Glomerular endothelial cell (primary cell): ENCODE results near the gene CDH5. TPM values are rescaled to one million over a fixed set of nuclear protein-coding genes. Genes with fewer than 3 reads are reported as not detected.
"Not testable (repeated sequence)": the region's sequence is repeated elsewhere in the genome, so short reads cannot be mapped to it uniquely, and the experiment has no call there.

Experiments
- DNase-seq: peaks from one replicate; pipeline ENCODE4 v3.0.0-alpha.2; 2011; ENCODE audit warnings: low read depth, low spot score; ENCODE audit errors: extremely low read depth
- total RNA-seq: library from RNA; depleted of rRNA; stranded (reverse); fragments of >200 nt; gene quantifications from 2 replicates; pipeline ENCODE4 v1.2.3, GENCODE V29; 2015

The CDH5 gene
- total RNA-seq, 1 donor from 2014 or later: 1,752 TPM

DNA sequence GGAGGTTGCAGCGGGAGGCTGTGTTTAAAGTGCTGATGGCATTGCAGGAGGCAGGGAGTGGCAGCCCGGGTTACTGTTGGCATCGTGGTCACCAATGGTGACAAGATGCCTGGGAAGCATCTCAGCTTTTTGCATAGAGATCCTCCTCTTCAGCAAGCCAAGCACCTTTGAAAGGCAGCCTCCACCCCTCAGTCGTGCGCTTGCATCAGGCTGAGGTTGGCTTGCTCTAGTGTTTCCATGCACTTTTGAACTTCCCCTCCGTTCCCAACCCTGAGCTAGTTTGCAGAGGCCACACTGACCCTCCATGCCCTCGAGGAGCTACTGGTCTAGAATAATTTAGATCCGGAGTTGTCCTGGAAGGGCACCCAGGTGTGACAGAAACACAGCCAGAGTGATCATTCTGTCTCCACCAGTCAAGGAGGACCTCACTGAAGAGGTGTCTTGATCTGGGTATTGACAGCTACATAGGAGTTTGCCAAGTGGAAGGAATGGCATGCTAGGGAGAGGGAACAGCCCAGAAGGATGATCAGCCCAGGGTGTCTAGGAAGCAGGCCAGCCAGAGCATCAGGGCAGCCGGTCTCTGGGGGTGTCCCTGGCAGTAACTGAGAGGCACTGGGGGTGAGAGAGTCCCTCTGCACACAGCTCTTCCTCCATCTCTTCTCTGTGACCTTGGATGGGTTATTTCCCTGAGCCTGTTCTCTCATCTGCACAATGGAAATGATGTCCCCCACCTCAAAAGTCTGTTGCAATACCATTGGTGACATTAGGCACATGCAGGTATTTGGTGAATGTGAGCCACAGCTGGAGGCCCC is 68.3 kb downstream of the CDH5 start:
- no peak for DNase-seq

GRCh38 chr16:66435896-66436295 is 69.4 kb downstream of the CDH5 start:
- no peak for DNase-seq

- no peak for DNase-seq
These were observed 71.0 kb downstream of the CDH5 start for GRCh38 chr16:66437391-66437945.

DNA sequence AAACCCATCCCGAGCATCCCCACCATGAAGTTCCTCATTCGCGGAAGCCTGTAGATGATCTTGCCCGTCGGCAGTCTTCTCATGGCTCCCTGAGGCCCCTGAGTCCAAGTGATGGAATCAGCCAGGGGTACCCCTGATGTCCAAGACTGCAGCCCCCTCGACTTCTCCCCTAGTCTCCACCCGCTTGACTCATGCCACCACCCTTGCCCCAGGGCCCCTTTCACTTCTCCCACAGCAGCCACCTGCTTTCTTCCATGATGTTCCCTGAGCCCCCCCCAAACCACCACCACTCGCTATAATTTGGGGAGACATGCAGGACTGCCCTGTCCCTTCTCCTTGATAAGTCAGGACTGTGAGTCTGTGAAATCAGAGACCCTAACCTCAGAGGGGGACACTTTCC is 72.0 kb downstream of the CDH5 start:
- DNase-seq: no peak

DNA sequence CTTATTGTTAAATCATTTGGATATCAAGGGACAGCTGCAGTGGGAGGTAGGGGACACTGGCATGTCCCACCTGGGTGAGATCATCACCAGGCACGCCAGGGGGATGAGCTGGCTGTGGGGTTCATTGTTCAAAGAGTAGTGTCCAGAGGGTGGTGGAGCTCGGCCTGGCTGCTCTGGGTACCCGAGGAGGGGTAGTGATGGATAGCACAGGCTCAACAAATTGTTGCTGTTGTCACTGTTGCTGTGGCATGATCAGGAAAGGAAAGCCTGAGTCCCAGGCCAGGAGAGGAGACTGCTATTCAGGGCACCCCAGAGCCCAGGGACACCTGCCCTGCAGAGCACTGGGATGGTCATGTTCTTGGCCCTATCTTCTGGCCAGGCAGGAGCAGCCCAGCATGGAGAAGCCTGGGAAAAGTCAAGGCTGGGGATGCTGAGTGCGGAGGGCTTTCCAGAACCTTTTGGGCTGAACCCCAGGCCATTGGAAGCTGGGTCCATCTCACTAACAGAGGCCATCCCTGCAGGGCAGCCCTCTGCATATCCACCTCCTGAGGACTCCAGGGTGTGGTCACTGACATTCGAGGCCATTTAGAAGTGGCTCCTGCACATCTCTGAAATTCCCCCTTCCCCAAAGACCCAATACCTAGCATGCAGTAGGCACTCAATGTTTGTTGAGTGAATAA is 72.7 kb downstream of the CDH5 start:
- DNase-seq: no peak

GRCh38 chr16:66440271-66440802 is 73.8 kb downstream of the CDH5 start:
- DNase-seq: no peak

DNA sequence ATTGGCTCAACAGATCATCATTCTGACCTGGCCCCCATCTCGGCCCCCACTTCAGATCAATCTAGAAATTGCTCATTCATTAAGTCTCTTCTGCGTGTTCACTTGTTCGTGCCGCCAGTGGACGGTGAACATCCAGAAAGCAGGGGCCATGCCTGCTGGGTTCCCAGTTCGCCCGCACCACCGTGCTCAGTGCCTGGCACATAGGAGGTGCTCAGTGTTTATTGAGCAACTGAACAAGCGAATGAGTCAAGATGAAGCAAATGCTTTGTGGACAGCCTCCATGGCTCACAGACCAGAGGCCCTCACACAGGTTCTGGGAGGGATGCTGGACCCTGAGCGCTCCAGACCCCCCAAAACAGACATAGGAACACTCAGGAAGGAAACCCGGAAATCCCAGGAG is 74.5 kb downstream of the CDH5 start:
- DNase-seq: no peak

DNA sequence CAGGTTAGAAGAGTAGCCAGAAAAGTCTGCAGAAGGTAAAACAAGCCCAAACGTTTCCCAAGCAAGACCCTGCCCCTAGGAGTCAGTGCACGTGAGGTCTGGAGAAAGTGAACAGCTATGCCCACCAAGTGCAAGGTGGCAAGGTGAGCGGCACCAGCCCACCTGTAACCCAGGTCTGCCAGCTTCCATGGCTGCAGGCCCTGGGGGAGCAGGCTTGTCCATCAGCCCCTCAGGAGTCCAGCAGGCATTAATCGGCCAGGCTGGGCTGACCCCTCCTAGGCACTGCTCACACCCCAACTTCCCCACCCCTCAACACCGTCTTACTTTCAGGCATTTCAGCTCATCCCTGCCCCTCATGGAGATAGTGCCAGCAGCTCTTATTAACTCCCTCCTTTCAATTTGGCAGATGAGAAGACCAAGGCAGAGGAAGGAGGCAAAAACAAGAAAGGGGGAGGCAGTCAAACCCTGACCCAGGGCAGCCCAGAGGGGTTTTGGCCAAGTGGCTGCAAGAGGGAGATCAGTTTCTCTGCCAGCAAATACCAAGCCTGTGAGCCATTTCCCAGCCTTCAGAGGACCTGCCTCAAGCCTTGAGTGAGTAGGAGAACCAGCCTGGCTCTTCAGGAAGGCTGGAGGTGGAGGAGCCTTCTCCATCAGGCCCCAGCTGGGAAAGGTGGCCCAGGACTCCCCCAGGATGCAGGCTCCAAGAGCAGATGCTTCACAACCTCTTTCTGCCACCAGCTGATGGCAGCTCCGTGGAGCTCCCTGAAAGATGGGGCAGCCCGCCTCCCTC is 75.3 kb downstream of the CDH5 start:
- no peak for DNase-seq

GRCh38 chr16:66442502-66443268 is 76.2 kb downstream of the CDH5 start:
- DNase-seq: no peak

DNA sequence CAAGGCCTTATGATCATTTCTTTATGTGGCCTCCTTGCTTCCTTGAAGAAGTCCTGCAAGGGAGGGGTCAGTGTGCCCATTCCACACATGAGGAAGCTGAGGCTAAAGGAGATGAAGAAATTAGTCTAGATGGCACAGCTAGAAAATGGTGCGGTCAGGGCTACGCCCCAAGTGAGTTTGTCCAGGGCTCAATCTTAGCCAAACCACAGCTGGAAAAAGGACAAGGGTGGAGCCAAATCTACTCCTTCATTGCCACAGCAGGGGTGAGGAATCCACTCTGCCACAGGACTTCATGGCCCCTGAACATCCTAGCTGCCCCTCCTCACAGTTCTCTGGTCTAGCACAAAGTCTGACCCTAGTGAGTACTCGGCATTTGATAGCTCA is 76.8 kb downstream of the CDH5 start:
- no peak for DNase-seq

GRCh38 chr16:66444049-66444481 is 77.6 kb downstream of the CDH5 start:
- no peak for DNase-seq

DNA sequence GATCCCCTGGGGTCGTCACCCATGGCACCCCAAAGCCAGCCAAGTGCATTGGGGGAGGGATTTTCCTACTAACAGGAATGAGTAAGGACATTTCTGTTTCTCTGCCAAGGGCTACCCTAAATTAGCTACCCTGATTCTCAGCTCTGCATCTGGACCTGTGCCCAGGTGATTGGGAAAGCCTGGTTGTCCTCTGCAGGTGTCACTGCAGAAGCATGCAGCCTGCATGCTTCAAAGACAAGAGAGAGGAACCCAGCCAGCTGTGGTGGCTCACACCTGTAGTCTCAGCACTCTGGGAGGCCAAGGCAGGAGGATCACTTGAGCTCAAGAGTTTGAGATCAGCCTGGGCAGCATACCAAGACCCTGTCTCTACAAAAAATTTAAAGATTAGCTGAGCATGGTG is 80.2 kb downstream of the CDH5 start:
- no peak for DNase-seq

DNA sequence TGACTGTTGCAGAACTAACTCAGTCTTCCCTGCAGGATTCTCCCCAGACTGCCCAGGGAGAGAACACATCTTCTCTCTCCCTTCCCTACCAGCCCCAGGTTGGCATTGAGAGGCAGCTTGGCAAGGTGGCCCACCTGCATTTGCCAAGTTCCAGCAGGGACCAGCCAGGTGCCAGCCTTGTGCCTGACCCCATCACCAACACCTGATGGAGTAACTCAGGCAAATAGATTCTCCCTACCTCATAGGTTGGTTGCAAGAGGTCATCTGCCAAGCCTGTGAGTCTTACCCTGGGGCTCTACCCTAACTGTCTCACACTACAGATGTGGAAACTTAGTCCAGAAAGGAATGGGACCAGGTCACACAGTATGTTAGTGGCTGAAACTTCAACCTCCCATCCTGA is 81.0 kb downstream of the CDH5 start:
- no peak for DNase-seq

DNA sequence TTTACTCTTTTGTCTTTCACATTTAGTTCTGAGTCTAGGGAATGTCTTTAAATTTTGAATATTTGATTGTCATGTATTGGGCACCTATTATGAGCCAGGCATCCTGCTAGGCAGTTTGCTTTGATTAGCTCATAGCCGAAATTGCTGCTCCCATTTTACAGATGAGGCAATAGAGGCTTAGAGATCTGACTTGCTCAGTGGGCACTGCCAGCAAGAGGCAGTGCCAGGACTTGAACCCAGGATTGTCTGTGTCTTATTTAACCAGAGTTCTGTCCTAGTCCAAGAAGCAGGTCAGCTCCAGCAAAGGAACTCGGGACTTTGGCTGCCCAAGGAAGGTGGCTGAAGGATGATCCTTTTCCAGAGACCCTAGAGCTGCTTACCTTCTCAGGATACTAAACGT is 85.1 kb downstream of the CDH5 start:
- DNase-seq: no peak

DNA sequence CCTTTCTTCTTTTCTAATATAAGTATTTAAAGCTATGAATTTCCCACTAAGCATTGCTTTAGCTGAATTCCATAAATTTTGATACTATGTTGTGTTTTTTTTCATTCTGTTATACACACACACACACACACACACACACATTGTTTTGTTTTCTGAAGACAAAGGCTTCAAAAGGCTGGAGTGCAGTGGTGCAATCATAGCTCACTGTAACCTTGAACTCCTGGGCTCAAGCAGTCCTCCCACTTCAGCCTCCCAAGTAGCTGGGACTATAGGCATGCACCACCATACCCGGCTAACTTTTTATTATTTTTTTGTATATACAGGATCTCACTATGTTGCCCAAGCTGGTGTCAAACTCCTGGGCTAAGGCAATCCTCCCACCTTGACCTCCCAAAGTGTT is 86.7 kb downstream of the CDH5 start:
- DNase-seq: not testable (repeated sequence)

Other genes starting within 250 kb of the CDH5 start
- 0.35 and 3.1 TPM in 2 replicates for gene BEAN1, start 60.6 kb downstream of the CDH5 start, total RNA-seq
- 24.7 and 46.4 TPM in 2 replicates for gene TK2, start 183.4 kb downstream of the CDH5 start, total RNA-seq
- 73.5 and 85.1 TPM in 2 replicates for gene CKLF, start 185.9 kb downstream of the CDH5 start, total RNA-seq
- gene CMTM1, start 199.7 kb downstream of the CDH5 start, total RNA-seq: 1.7 and 2.9 TPM in 2 replicates
- gene CMTM2, start 212.8 kb downstream of the CDH5 start, total RNA-seq: not detected in 2 replicates
- 86.9 and 125 TPM in 2 replicates for gene CMTM3, start 238.0 kb downstream of the CDH5 start, total RNA-seq